HEK293T (cell line): ENCODE data around the gene PSMD14.

ENCODE experiments used
- BHLHE40 ChIP-seq: fragments of 450-650 bp; IDR thresholded peaks from 2 replicates; pipeline ENCODE4 v1.6.1; 2016; ENCODE audit warnings: mild to moderate bottlenecking, moderate library complexity, borderline replicate concordance
- FOXM1 ChIP-seq: fragments of 450-650 bp; IDR thresholded peaks from 2 replicates; pipeline ENCODE4 v1.6.1; 2017; ENCODE audit warnings: mild to moderate bottlenecking, borderline replicate concordance
- HDGF ChIP-seq: fragments of 450-650 bp; IDR thresholded peaks from 2 replicates; pipeline ENCODE4 v1.6.1; 2017; ENCODE audit warnings: antibody characterized with exemption, borderline replicate concordance
- SUZ12 ChIP-seq: fragments of 450-650 bp; IDR thresholded peaks from 2 replicates; pipeline ENCODE4 v1.6.1; 2016; ENCODE audit warnings: mild to moderate bottlenecking
- TARDBP ChIP-seq: fragments of 450-650 bp; IDR thresholded peaks from 2 replicates; pipeline ENCODE4 v1.6.1; 2016

DNA sequence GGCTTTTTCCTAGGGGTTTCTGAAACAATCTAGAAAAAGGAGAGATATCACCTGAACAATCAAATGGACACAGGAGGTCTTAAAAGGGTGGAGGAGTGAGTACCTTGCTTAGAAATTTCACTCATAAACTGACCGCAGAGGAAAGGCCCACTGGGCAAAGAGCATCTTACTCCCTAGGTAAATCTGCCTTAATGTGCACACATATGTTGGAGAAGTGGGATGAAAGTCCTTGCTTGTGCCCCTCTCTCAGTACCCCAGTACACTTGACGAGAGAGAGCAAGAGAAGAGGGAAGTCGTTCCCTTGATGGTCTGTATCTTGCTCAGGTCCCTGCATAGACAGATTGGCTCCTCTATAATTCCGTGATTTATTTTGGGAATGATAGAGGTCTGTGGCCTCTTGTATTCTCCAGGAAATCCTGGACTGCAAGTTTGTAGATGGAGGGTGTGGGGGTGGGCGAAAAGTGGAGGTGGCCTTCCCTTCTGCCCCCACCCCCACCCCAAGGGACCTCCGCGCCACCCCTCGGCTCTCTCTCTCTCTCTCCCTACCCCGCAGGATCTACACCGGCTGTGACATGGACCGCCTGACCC, 114.7 kb downstream of the PSMD14 start:
- TF ChIP-seq SUZ12 (no peak), BHLHE40 (no peak), TARDBP (no peak), HDGF (no peak), FOXM1 (no peak)
